Nephron (organoid): ENCODE results near the gene APLP1.
"Not testable (repeated sequence)": the region's sequence is repeated elsewhere in the genome, so short reads cannot be mapped to it uniquely, and the experiment has no call there.

Experiments used
- H3K27ac Mint-ChIP-seq, 3 experiments: 2 replicates each; pipeline ENCODE4 v1.8.0; 2020; ENCODE audit warnings: mixed read lengths in 3 of 3, mild to moderate bottlenecking in 2 of 3, moderate library complexity in 1 of 3
- H3K27me3 Mint-ChIP-seq: 2 replicates; pipeline ENCODE4 v1.8.0; 2021; ENCODE audit warnings: low read depth, mild to moderate bottlenecking, moderate library complexity, mixed read lengths
- H3K36me3 Mint-ChIP-seq: 2 replicates; pipeline ENCODE4 v1.8.0; 2020; ENCODE audit warnings: low read depth, mixed read lengths
- H3K4me1 Mint-ChIP-seq: 2 replicates; pipeline ENCODE4 v1.8.0; 2020; ENCODE audit warnings: mixed read lengths
- H3K4me3 Mint-ChIP-seq, 3 experiments: 2 replicates each; pipeline ENCODE4 v1.8.0; 2020; ENCODE audit warnings: mild to moderate bottlenecking in 3 of 3, mixed read lengths in 3 of 3, moderate library complexity in 2 of 3
- H3K9me3 Mint-ChIP-seq: 2 replicates; pipeline ENCODE4 v1.8.0; 2020; ENCODE audit warnings: mixed read lengths
- TF ChIP-seq, protein P1 (sequence below), 3 experiments: fragments of 200-600 bp; sonication (generic); IDR thresholded peaks; one replicate each; pipeline ENCODE4 v1.5.0; 2021; ENCODE audit warnings: antibody characterized with exemption in 3 of 3; ENCODE audit not compliant: unreplicated experiment in 3 of 3

APLP1 gene

DNA sequence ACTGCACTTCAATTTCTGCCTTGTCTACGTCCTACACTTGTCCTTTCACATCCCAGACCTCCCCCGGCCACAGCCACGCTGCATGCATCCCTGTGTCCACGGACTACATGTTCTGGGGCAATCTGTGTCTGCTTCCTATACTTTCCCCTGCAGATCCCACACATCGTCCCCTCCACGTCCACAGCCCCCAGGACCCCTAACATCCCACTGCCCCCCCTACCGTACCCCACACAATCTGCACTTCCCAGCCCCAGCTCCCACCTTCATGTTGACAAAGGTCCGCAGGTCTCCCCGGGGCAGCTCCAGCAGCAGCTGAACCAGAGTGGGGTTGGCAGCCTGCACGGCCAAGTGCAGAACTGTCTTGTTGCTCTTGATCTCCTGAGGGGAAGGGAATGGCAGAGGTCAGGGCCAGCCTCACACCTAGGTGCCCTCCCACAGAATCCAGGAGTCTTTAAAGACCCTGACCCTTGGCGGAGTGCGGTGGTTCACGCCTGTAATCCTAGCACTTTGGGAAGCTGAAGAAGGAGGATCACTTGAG, 21.8 kb downstream of the APLP1 start:
- TF ChIP-seq, protein P1, sequence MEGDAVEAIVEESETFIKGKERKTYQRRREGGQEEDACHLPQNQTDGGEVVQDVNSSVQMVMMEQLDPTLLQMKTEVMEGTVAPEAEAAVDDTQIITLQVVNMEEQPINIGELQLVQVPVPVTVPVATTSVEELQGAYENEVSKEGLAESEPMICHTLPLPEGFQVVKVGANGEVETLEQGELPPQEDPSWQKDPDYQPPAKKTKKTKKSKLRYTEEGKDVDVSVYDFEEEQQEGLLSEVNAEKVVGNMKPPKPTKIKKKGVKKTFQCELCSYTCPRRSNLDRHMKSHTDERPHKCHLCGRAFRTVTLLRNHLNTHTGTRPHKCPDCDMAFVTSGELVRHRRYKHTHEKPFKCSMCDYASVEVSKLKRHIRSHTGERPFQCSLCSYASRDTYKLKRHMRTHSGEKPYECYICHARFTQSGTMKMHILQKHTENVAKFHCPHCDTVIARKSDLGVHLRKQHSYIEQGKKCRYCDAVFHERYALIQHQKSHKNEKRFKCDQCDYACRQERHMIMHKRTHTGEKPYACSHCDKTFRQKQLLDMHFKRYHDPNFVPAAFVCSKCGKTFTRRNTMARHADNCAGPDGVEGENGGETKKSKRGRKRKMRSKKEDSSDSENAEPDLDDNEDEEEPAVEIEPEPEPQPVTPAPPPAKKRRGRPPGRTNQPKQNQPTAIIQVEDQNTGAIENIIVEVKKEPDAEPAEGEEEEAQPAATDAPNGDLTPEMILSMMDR (IDR thresholded peaks at IDR 0.05; ENCODE audit: unreplicated experiment in 3 of 3): no peak
- Mint-ChIP-seq H3K4me3 (no peak overlapping the region), H3K4me1 (no peaks in the 10 kb centered on the region), H3K36me3 (peaks cover 35% of the 10 kb centered on the region), H3K9me3 (no peaks in the 10 kb centered on the region), H3K27ac (no peak overlapping the region), H3K27me3 (peaks cover 6% of the 10 kb centered on the region)

DNA sequence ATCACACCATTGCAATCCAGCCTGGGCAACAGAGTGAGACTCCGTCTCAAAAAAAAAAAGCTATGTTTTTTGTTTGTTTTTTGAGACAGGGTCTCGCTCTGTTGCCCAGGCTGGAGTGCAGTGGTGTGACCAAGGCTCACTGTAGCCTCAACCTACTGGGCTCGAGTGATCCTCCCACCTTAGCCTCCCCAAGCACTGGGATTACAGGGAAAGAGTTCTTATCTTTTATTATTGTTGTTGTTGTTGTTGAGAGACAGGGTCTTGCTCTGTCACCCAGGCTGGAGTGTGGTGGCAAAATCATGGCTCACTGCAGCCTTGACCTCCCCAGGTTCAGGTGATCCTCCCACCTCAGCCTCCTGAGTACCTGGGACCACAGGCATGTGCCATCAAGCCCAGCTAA, 23.4 kb downstream of the APLP1 start:
- H3K4me1 Mint-ChIP-seq, H3K4me3 Mint-ChIP-seq, H3K27ac Mint-ChIP-seq, H3K27me3 Mint-ChIP-seq, H3K9me3 Mint-ChIP-seq: not testable (repeated sequence)
- peaks cover 39% of the 10 kb centered on the region for H3K36me3 Mint-ChIP-seq

DNA sequence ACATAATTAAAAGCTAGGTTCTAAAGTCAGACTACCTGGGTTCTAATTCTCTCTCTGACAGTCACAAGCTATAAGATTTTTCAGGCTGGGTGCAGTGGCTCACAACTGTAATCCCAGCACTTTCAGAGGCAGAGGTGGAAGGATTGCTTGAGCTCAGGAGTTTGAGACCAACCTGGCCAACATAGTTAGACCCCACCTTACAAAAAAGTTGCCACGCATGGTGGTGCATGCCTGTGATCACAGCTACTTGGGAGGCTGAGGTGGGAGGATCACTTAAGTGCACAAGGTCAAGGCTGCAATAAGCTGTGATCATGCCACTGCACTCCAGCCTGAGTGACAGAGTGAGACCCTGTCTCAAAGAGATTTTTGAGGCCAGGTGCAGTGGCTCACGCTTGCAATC, 26.0 kb downstream of the APLP1 start:
- Mint-ChIP-seq H3K9me3 (no peaks in the 10 kb centered on the region), H3K27ac (no peak overlapping the region), H3K4me3 (no peak overlapping the region)

DNA sequence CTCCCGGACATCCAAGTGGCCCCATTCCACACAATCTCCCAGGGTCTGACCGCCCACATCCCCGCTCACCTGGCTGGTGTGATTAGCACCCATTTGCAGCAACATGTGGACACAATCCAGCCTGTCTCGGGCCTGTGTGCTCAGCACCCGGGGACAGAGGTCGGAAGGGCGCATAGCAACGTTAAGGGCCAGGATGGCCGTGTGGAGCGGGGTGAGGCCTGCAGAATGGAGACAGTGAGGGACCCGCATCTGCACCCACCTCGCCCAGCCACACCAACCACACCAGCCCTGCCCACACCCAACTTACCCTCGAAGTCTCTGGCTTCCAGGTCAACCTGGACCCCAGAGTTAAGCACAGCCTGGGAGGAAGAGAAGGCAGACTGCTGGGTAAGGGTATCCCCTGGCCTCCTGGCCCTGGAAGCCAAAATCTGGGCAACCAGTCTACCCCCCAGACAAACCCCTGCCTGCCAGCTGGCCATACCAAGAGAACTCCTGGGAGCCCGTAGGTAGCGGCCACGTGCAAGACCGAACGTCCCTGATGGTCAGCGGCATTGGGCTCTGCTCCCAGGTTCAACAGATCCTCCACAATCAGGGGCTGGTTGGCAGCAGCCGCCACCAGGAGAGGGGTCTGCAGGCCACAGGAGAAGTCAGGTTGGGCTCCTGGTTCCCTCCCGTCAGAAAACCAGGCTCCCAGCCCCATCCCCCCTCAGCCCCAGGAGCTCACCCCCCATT, 27.7 kb downstream of the APLP1 start:
- TF ChIP-seq, protein P1 (IDR thresholded peaks at IDR 0.05; ENCODE audit: unreplicated experiment in 3 of 3): no peak
- no peaks in the 10 kb centered on the region for H3K9me3 Mint-ChIP-seq
- no peaks in the 10 kb centered on the region for H3K27me3 Mint-ChIP-seq
- peak overlapping the region in 2 of 3 experiments; percentile 43 to 62 for H3K4me3 Mint-ChIP-seq
- H3K27ac Mint-ChIP-seq: no peak overlapping the region
- H3K36me3 Mint-ChIP-seq: peaks cover 11% of the 10 kb centered on the region
- peaks cover 4% of the 10 kb centered on the region for H3K4me1 Mint-ChIP-seq

More for the DNA sequence above, 26.0 kb downstream of the APLP1 start:
- Mint-ChIP-seq H3K27me3 (no peaks in the 10 kb centered on the region), H3K4me1 (peaks cover 4% of the 10 kb centered on the region), H3K36me3 (peaks cover 24% of the 10 kb centered on the region)
- TF ChIP-seq, protein P1 (IDR thresholded peaks at IDR 0.05; ENCODE audit: unreplicated experiment in 3 of 3): no peak

DNA sequence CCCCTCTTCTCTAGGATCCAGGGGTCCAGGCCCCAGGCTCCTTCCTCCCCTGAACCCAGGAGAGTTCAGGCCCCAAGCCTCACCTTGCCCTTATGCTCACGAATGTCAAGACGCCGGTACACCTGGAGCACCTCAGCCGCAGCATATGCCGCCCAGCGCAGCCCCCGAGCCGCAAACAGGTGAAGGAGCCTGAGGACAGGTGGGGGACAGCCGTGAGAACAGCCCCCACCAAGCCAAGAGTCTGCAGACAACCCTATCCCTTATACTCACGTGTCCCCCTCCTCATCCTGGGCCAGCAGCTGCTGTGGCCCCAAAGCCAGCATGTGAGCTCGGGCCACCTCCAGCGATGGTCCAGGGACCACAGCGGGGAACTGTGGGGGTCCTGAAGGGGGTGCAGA, 28.3 kb downstream of the APLP1 start:
- Mint-ChIP-seq H3K27me3 (no peaks in the 10 kb centered on the region), H3K27ac (no peak overlapping the region)

DNA sequence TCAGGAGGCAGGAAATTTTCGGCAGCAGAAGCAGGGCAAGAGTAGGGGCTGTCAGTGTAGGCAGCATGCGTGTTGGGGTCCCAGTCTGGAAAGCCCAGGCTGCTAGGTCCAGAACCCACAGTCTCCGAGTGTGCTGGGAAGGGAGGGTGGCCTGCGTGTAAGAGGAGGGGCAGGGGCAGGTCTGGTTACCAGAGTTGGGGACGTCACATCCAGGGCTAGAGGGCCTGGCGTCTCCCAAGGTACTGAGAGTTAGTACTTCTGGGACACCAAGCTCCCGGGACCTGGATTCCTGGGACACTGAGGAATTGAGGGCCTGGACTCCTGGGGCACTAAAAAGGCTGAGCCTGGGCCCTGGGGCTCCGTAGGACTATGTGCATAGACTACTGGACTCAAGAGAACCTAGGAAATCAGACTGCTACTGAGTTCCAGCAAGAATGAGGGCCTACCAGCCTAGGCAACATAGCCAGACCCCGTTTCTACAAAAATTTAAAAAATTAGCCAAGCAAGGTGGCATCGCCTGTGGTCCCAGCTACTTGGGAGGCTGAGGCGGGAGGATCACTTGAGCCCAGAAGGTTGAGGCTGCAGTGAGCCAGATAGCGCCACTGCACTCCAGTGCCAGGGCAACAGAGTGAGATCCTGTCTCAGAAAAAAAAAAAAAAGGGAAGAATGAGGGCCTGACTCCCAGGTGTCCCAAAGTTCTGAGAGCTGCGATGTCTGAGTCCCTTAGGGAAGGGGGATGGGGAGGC, 29.5 kb downstream of the APLP1 start:
- H3K36me3 Mint-ChIP-seq: peaks cover 5% of the 10 kb centered on the region
- H3K27ac Mint-ChIP-seq: no peak overlapping the region
- no peaks in the 10 kb centered on the region for H3K9me3 Mint-ChIP-seq
- H3K4me3 Mint-ChIP-seq: peak overlapping the region; percentile 79 to 97 (median 93)
- H3K4me1 Mint-ChIP-seq: peaks cover 10% of the 10 kb centered on the region
- TF ChIP-seq, protein P1 (IDR thresholded peaks at IDR 0.05; ENCODE audit: unreplicated experiment in 3 of 3): no peak
- H3K27me3 Mint-ChIP-seq: peaks cover 11% of the 10 kb centered on the region

More for the DNA sequence above, 28.3 kb downstream of the APLP1 start:
- TF ChIP-seq, protein P1 (IDR thresholded peaks at IDR 0.05; ENCODE audit: unreplicated experiment in 3 of 3): no peak
- Mint-ChIP-seq H3K4me1 (peaks cover 4% of the 10 kb centered on the region), H3K9me3 (no peaks in the 10 kb centered on the region), H3K36me3 (peaks cover 10% of the 10 kb centered on the region), H3K4me3 (no peak overlapping the region)
